ENCODE data around the gene SH3BP1.
"Not testable (repeated sequence)": the region's sequence is repeated elsewhere in the genome, so short reads cannot be mapped to it uniquely, and the experiment has no call there.

The SH3BP1 gene

GRCh38 chr22:37633625-37634416 is 5.6 kb upstream of the SH3BP1 start:
- peak; percentile 54 for DNase-seq (ENCODE audit: low spot score)

- DNase-seq (ENCODE audit: low spot score), result peak; percentile 38
Observed at GRCh38 chr22:37634417-37634924, 5.0 kb upstream of the SH3BP1 start.

GRCh38 chr22:37635157-37635556 is 4.3 kb upstream of the SH3BP1 start:
- no peak for DNase-seq (ENCODE audit: low spot score)

GRCh38 chr22:37636186-37636948 is 3.1 kb upstream of the SH3BP1 start:
- no peak for DNase-seq (ENCODE audit: low spot score)

GRCh38 chr22:37636949-37637273 is 2.6 kb upstream of the SH3BP1 start:
- no peak for DNase-seq (ENCODE audit: low spot score)

GRCh38 chr22:37638391-37639069 is 939 bp upstream of the SH3BP1 start:
- DNase-seq (ENCODE audit: low spot score), result peak; percentile 40

- DNase-seq (ENCODE audit: low spot score), result no peak
Observed at GRCh38 chr22:37639771-37640590, 512 bp downstream of the SH3BP1 start.

GRCh38 chr22:37640591-37641560 is 1.4 kb downstream of the SH3BP1 start:
- no peak for DNase-seq (ENCODE audit: low spot score)

GRCh38 chr22:37641561-37641949 is 2.1 kb downstream of the SH3BP1 start:
- DNase-seq (ENCODE audit: low spot score), result no peak

GRCh38 chr22:37643225-37643847 is 3.9 kb downstream of the SH3BP1 start:
- DNase-seq (ENCODE audit: low spot score), result peak; percentile 89

GRCh38 chr22:37647317-37647716 is 7.8 kb downstream of the SH3BP1 start:
- DNase-seq (ENCODE audit: low spot score), result no peak

- no peak for DNase-seq (ENCODE audit: low spot score)
Observed at GRCh38 chr22:37647928-37648327, 8.5 kb downstream of the SH3BP1 start.

GRCh38 chr22:37650463-37651136 is 11.1 kb downstream of the SH3BP1 start:
- DNase-seq (ENCODE audit: low spot score), result no peak

- DNase-seq (ENCODE audit: low spot score), result no peak
Observed at GRCh38 chr22:37654563-37655251, 15.2 kb downstream of the SH3BP1 start.

GRCh38 chr22:37655252-37655563 is 15.7 kb downstream of the SH3BP1 start:
- no peak for DNase-seq (ENCODE audit: low spot score)

GRCh38 chr22:37656583-37656982 is 17.1 kb downstream of the SH3BP1 start:
- DNase-seq (ENCODE audit: low spot score), result not testable (repeated sequence)

GRCh38 chr22:37657590-37658132 is 18.2 kb downstream of the SH3BP1 start:
- no peak for DNase-seq (ENCODE audit: low spot score)

- DNase-seq (ENCODE audit: low spot score), result peak; percentile 99
Observed at GRCh38 chr22:37658133-37659065, 18.9 kb downstream of the SH3BP1 start, which contains the start of gene PDXP. TSS of gene PDXP (plus strand) at chr22:37658723. CDS start at chr22:37658783, 60 bp downstream.
